ENCODE data around the gene DNAH2.
A peak's percentile ranks its signal among the peaks of the same experiment; 100 is the strongest.
"Not testable (repeated sequence)": the region's sequence is repeated elsewhere in the genome, so short reads cannot be mapped to it uniquely, and the experiment has no call there.

Gene DNAH2

GRCh38 chr17:7851438-7852261 lies 134.1 kb downstream of the DNAH2 start:
- peak; percentile 89 for DNase-seq (ENCODE audit: low spot score)

DNA sequence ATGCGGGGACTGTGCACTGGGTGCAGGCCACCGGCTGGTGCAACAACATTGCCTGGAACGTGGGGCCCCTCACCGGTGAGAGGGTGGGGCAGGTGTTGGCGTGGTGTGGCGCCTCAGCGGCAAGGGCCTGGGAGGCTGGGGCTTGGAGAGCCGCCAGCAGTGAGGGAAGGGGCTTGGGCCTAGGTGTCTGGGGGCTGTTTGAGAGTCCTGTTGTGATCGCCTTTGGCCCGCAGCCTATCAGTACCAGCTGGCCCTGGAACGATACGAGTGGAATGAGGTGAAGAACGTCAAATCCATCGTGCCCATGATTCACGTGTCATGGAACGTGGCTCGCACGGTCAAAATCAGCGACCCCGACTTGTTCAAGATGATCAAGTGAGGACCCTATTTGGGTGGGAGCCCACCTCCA lies 134.7 kb downstream of the DNAH2 start:
- DNase-seq (ENCODE audit: low spot score): no peak

GRCh38 chr17:7852919-7853690 lies 135.6 kb downstream of the DNAH2 start:
- no peak for DNase-seq (ENCODE audit: low spot score)

- no peak for DNase-seq (ENCODE audit: low spot score)
Measured at GRCh38 chr17:7853691-7854038, 136.1 kb downstream of the DNAH2 start.

- DNase-seq (ENCODE audit: low spot score): no peak
Measured at GRCh38 chr17:7854078-7854777, 136.7 kb downstream of the DNAH2 start.

DNA sequence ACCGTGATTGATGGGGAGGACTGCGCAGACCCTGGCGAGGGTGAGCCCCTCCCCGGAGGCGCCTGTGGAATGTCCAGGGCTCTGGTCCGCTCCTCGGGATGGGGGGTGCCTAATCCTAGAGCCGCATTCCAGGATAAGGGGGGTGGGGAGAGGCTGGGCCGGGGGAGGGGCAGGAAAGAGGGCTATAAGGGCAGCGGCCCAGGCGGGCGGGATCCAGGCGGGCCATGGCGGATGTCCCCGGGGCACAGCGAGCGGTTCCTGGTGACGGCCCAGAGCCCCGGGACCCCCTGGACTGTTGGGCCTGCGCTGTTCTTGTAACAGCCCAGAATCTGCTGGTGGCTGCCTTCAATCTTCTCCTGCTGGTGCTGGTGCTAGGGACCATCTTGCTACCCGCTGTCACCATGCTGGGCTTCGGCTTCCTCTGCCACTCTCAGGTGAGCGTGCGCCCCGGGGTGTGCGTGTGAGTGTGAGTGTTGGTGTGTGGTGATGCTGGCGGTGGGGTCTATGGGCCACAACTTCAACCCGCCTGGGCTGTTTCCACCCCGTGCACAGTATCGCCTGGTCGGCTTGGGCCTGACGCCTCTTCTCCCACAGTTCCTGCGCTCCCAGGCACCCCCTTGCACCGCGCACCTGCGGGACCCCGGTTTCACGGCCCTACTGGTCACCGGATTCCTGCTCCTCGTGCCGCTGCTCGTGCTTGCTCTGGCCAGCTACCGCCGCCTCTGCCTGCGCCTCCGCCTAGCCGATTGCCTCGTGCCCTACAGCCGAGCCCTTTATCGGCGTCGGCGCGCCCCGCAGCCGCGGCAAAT lies 137.5 kb downstream of the DNAH2 start, which contains the start of gene TMEM88:
TSS of gene TMEM88 (plus strand) at position 216 of the 809 bp plus-strand sequence. CDS start at position 225, 9 bp downstream.
- no peak for DNase-seq (ENCODE audit: low spot score)

DNA sequence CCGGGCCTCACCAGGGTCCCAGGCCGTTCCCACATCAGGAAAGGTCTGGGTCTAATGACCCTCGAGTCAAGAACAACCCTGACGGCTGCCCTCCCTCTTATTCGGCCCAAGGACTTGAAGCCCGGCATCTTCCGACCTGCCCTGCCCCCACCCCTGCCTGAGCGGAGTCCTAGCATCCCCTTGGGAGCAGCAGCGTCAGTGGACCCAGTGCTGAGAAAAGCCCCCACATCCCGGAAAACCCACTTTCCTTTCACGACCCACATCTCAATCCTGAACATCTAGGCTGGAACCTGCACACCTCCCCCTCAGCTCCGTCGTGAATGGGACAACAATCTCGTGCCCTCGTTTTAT lies 138.1 kb downstream of the DNAH2 start:
- no peak for DNase-seq (ENCODE audit: low spot score)

GRCh38 chr17:7856011-7856810 lies 138.7 kb downstream of the DNAH2 start:
- DNase-seq (ENCODE audit: low spot score): no peak

DNA sequence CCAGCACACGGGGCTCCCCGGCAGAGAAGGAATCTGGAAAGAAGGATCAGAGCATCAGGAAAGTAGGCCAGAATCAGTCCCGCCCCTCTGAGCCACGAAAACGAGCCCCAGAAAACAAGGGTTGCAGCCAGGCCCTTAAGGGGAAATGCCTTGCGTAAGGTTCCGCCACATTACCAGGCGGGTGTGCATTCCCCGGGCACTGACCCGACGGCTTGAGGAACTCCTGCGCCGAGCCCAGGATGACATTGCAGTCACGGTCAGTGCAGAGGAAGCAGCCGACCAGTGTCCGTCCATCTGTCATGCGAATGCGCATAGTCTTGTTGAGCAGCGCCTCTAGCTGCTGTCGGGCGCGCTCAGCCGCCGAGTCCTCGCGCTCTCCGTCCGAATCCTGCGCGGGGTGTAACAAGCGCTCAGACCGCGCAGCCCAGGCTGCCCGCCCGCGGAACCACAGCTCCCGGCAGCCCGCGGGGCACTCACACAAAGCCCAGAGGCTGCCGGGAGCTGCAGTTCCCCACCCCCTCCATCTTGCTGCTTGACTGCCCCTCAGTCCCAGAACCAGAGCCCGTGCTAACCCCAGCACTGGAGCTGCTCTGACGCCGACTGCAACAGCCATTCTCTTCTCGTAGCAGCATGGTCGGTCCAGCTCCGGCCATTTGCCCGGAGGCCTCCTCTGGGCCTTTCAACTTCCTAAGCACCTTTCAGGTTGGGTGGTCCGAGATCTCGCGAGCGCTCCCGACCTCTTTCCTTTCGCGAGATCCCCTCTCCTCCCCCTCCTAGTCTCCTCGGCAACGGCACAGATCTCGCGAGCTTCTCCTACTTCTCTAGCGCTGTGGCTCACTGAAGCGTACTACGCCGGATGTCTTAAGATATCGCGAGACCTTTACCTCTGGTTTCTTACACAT lies 139.5 kb downstream of the DNAH2 start, which contains the start of gene NAA38:
TSS of gene NAA38 (minus strand) at position 749 of the 902 bp plus-strand sequence. CDS start at position 653, 96 bp downstream.
- DNase-seq (ENCODE audit: low spot score): peak; percentile 100

DNA sequence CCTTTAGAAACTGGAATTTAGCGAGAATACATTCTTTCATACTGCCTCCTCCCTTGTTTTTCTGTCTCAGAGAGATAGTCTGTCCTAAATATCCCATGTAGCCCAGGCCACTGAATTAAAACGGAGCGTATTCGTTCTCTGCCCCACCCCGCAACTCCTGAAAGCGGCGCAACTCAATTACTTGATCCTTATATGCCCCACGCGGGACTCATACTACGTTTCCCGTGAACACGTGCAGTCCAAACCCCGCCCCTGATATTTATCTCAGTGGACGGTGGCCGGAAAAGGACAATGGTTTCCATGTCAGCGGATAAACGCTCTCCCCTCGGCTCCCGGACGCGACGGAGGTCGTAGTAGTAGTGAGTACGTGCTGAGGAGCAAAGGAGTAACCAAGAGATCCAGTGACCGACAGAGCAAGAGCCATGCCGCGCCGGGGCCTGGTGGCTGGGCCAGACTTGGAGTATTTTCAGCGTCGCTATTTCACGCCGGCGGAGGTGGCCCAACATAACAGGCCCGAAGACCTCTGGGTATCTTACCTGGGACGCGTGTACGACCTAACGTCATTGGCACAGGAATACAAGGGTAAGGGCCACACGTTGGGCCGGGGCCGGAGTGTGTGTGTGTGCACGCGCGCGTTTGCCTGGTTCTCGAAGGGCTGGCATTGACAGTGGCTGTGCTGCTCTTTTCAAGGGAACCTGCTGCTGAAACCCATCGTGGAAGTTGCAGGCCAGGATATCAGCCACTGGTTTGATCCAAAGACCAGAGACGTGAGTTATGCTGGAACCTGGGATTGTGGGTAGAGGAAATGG lies 140.4 kb downstream of the DNAH2 start, which contains the start of gene CYB5D1:
TSS of gene CYB5D1 (plus strand) at position 291 of the 809 bp plus-strand sequence. CDS start at position 423, 132 bp downstream.
- DNase-seq (ENCODE audit: low spot score): peak; percentile 93

GRCh38 chr17:7858522-7858810 lies 140.9 kb downstream of the DNAH2 start:
- DNase-seq (ENCODE audit: low spot score): peak; percentile 69

DNA sequence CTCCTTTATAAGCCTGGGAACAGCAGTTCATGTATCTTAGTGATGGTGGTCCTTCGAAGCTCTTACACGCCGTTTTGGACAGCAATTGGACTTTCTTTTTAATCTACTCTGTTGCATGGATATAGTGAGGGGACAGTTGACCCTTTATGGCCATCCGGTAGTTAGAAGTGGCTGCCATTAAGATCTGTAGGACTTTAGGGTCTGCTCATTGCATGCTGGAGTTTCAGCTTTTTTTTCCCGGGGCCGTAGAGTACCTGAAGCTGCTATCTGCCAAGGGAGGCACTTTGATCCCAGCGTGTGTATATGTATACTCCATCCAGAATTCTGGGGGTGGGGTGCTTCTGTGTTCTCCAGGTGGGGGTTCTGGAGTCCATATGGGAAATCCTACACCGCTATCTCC lies 141.5 kb downstream of the DNAH2 start:
- no peak for DNase-seq (ENCODE audit: low spot score)

DNA sequence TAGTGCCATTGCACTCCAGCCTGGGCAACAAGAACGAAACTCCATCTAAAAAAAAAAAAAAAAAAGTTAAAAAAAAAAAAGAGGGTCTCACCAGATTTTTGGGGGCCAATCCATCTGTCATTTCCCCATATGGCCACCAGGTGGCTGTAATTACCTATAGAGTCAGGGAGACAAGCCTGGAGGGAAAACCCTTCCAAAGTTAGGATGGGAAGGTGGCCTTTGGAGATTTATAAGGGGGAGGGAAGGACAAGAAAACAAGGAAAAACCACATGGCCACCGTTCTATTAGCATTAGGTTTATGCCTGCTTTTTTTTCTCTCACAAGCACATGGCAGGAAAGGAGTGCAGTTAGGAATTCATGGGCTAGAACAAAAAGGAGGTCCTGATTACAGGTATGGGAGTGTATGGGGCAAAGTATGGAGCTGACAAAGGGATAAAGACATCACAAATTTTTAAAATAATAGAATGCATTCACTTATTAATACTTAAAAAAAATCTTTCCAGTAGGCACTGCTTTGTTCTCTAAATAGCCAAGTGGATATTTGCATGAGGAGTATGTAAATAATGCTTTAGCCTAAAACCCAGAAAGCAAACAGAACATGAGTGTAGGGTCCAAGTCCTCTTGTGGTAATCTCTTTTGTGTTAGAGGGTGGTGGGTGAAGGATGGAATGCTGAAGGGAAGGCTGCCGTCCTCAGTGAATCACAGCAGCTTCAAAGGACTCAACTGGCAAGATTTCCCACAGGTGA lies 145.3 kb downstream of the DNAH2 start:
- DNase-seq (ENCODE audit: low spot score): peak; percentile 43

- not testable (repeated sequence) for DNase-seq (ENCODE audit: low spot score)
Measured at GRCh38 chr17:7864384-7864783, 146.8 kb downstream of the DNAH2 start.

DNA sequence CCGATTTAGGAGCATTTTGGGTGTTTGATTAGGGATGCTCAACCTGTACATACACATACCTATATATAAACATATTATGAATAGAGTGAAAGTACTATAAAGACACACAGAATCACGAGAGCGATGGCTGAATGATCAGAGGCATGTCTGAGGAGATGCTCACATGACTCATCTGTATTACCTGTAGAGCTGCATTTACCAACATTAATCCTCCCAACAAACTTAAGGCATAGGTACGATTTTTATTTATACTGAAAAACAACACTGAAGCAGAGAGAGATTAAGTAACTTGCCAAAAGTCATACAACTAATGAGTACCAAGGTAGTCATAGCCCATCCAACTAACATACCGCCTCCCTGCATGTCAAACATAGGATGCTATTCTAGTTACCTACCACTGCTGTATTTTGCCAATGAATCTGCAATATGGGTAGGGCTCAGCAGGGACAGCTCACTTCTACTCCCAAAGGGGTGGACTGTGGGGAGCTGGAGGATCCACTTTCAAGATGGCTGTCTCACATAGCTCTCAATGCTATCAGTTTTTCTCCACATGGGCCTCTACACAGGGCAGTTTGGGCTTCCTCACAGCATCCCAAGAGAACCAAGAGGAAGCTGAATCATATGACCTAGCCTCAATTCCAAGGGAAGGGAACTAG lies 147.6 kb downstream of the DNAH2 start:
- DNase-seq (ENCODE audit: low spot score): no peak

GRCh38 chr17:7867881-7868329 lies 150.4 kb downstream of the DNAH2 start:
- DNase-seq (ENCODE audit: low spot score): no peak

- no peak for DNase-seq (ENCODE audit: low spot score)
Measured at GRCh38 chr17:7873051-7873450, 155.5 kb downstream of the DNAH2 start.

Data from kidney tubule cell (primary cell).